HG02852 (cell line): ENCODE measurements around the gene TTBK1.

Experiments
- ATAC-seq: cut with Tn5 transposase; IDR thresholded peaks from one replicate; pipeline ENCODE4 v1.9.1; 2021; ENCODE audit warnings: mild to moderate bottlenecking, moderate library complexity; ENCODE audit not compliant: unreplicated experiment

The TTBK1 gene

GRCh38 chr6:43254138-43254817 is 11.0 kb downstream of the TTBK1 start:
- no peak for ATAC-seq

- ATAC-seq: no peak
Observed at GRCh38 chr6:43254846-43255245, 11.6 kb downstream of the TTBK1 start.

- no peak for ATAC-seq
Observed at GRCh38 chr6:43255408-43256054, 12.2 kb downstream of the TTBK1 start.

- no peak for ATAC-seq
Observed at GRCh38 chr6:43256670-43257366, 13.5 kb downstream of the TTBK1 start.

- ATAC-seq: no peak
Observed at GRCh38 chr6:43257367-43258145, 14.3 kb downstream of the TTBK1 start.

- no peak for ATAC-seq
Observed at GRCh38 chr6:43258180-43258579, 14.9 kb downstream of the TTBK1 start.

- ATAC-seq: no peak
Observed at GRCh38 chr6:43258807-43259686, 15.8 kb downstream of the TTBK1 start.

GRCh38 chr6:43260791-43261190 is 17.5 kb downstream of the TTBK1 start:
- no peak for ATAC-seq

GRCh38 chr6:43261198-43261597 is 17.9 kb downstream of the TTBK1 start:
- no peak for ATAC-seq

GRCh38 chr6:43262000-43262779 is 18.9 kb downstream of the TTBK1 start:
- no peak for ATAC-seq

- no peak for ATAC-seq
Observed at GRCh38 chr6:43262780-43263313, 19.6 kb downstream of the TTBK1 start.

- no peak for ATAC-seq
Observed at GRCh38 chr6:43263314-43264178, 20.3 kb downstream of the TTBK1 start.

- no peak for ATAC-seq
Observed at GRCh38 chr6:43264599-43265145, 21.4 kb downstream of the TTBK1 start.

GRCh38 chr6:43265564-43265963 is 22.3 kb downstream of the TTBK1 start:
- ATAC-seq: no peak

GRCh38 chr6:43267619-43268354 is 24.5 kb downstream of the TTBK1 start:
- no peak for ATAC-seq

- ATAC-seq: no peak
Observed at GRCh38 chr6:43268355-43268700, 25.0 kb downstream of the TTBK1 start.

- no peak for ATAC-seq
Observed at GRCh38 chr6:43268782-43269272, 25.5 kb downstream of the TTBK1 start.
